ENCODE measurements around the gene SDR9C7. TPM values are rescaled to one million over a fixed set of nuclear protein-coding genes. Genes with fewer than 3 reads are reported as not detected.

Gene SDR9C7
- total RNA-seq, 1 experiment from 2014 or later: not detected

- Histone ChIP-seq H3K4me1 (ENCODE audit: control insufficient read depth in 1 of 2, insufficient read depth in 2 of 2, low read length in 2 of 2) (peaks cover 0 to 5% of the 10 kb centered on the region in 2 experiments; a peak in 1 of 4 replicates), H3K4me3 (replicated peaks in 1 of 2; ENCODE audit: low read depth in 1 of 2, low read length in 2 of 2) (no peak overlapping the region), H3K27me3 (ENCODE audit: insufficient read depth, low read length) (no peaks in the 10 kb centered on the region), H3K4me2 (ENCODE audit: low read length) (no peak overlapping the region), H3K79me2 (ENCODE audit: insufficient read depth, low read length) (no peaks in the 10 kb centered on the region), H3K9me3 (ENCODE audit: control insufficient read depth in 1 of 2, insufficient read depth in 1 of 2, low read depth in 1 of 2, low read length in 2 of 2) (no peaks in the 10 kb centered on the region), H3K9ac (ENCODE audit: low read length) (no peak overlapping the region), H3K36me3 (ENCODE audit: control insufficient read depth in 1 of 2, insufficient read depth in 2 of 2, low read length in 2 of 2) (no peaks in the 10 kb centered on the region), H3K9me2 (ENCODE audit: insufficient read depth) (no peaks in the 10 kb centered on the region), H4K20me1 (ENCODE audit: insufficient read depth) (no peaks in the 10 kb centered on the region), H2AFZ (ENCODE audit: low read depth, low read length, poor library complexity, severe bottlenecking) (no peak overlapping the region), H3K27ac (ENCODE audit: low read depth, low read length) (no peak overlapping the region)
- ChIA-PET POLR2A (no interaction called here), RAD21 (ENCODE audit: low non-redundant PET in 1 of 2, low total read pairs in 2 of 2, uncharacterized antibody in 2 of 2, unreplicated experiment in 2 of 2) (no interaction called here), CTCF (no interaction called here)
- TF ChIP-seq SIN3A (IDR thresholded peaks at IDR 0.05; ENCODE audit: low read depth) (no peak), ATF3 (IDR thresholded peaks at IDR 0.05) (no peak), MAX (IDR thresholded peaks at IDR 0.05) (no peak), EGR1 (IDR thresholded peaks at IDR 0.05; ENCODE audit: low read depth) (no peak), REST (IDR thresholded peaks at IDR 0.05; ENCODE audit: low read depth) (no peak), EZH2phosphoT487 (IDR thresholded peaks at IDR 0.05; ENCODE audit: borderline replicate concordance) (no peak), ZNF274 (IDR thresholded peaks at IDR 0.05; ENCODE audit: low read depth, low read length) (no peak), CTCF (IDR thresholded peaks at IDR 0.05 in 2 of 3, conservative IDR thresholded peaks at IDR 0.05 in 1 of 3; ENCODE audit: borderline replicate concordance in 1 of 3, insufficient read depth in 1 of 3, low read depth in 2 of 3, low read length in 2 of 3) (no peak), JUND (IDR thresholded peaks at IDR 0.05) (no peak), CBX3 (IDR thresholded peaks at IDR 0.05; ENCODE audit: low read depth) (no peak), SP1 (IDR thresholded peaks at IDR 0.05; ENCODE audit: low read depth) (no peak), POLR2AphosphoS5 (IDR thresholded peaks at IDR 0.05; ENCODE audit: low read depth, low read length) (no peak), TCF7L2 (IDR thresholded peaks at IDR 0.05; ENCODE audit: borderline replicate concordance, extremely low read depth, insufficient read depth, insufficient read length) (no peak), YY1 (IDR thresholded peaks at IDR 0.05; ENCODE audit: extremely low read depth, insufficient replicate concordance, low read depth, low read length) (no peak), ZBTB33 (IDR thresholded peaks at IDR 0.05; ENCODE audit: extremely low read depth, insufficient replicate concordance, low read length) (no peak), ELF1 (IDR thresholded peaks at IDR 0.05; ENCODE audit: borderline replicate concordance, low read depth) (no peak), SRF (IDR thresholded peaks at IDR 0.05; ENCODE audit: low read depth) (no peak), EZH2 (IDR thresholded peaks at IDR 0.05) (no peak)
- no peak for DNase-seq (ENCODE audit: low read depth, low spot score)
- ATAC-seq: no peak
- BruUV-seq (replicated peaks): no TSS peak
- intact Hi-C loops (cut with micrococcal nuclease): no loop called here
These were observed 19.1 kb upstream of the SDR9C7 start for GRCh38 chr12:56953314-56953713.
